HTR-8/SVneo (cell line): Measurements from ENCODE around the gene GPR153.

ENCODE experiments used
- DNase-seq: peaks from one replicate; pipeline ENCODE4 v3.0.0; 2011; ENCODE audit warnings: low spot score, mixed read lengths; ENCODE audit not compliant: insufficient read length
- FAIRE-seq: peaks from 2 replicates; lab custom pipeline; 2011; peaks lifted over from hg19 to GRCh38; lab: Jason Lieb, UNC

The GPR153 gene

GRCh38 chr1:6271006-6271405, 10.1 kb upstream of the GPR153 start:
- no peak for FAIRE-seq

GRCh38 chr1:6270401-6270800, 9.5 kb upstream of the GPR153 start:
- FAIRE-seq: no peak
- DNase-seq: no peak

More at GRCh38 chr1:6271006-6271405, 10.1 kb upstream of the GPR153 start:
- no peak for DNase-seq

DNA sequence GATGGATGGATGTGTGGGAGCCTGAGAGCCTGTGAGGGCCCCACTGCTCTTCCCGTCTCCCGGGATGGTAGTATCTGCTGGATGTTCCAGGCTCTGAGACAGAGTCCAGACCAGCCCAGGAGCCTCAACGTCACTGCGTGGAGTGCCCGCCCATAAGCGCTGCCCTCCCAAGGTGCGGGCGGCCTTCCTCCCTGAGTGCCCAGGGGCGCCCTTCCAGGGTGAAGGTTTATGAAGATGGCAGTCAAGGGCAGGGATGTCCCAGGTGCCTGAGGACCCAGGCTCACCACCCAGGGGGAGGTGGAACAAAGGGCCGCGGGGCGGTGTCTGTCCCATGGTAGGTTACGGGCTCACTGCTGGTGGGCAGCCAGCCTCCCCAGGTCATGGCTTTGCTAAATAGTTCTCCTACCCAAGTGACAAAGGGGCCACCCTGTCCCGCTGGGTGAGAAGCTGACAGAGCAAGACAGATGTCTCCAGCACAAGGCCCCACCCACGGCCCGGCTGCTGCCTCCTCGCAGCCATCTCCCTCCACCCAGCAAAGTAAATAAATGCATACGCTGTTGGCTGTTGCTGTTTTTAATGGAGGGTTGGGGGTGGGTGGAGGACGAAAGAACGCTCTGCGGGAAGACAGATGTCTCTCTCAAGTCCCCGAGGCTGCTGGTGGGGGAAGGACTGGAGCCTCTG, 9.0 kb upstream of the GPR153 start:
- DNase-seq (no peak), FAIRE-seq (no peak)

DNA sequence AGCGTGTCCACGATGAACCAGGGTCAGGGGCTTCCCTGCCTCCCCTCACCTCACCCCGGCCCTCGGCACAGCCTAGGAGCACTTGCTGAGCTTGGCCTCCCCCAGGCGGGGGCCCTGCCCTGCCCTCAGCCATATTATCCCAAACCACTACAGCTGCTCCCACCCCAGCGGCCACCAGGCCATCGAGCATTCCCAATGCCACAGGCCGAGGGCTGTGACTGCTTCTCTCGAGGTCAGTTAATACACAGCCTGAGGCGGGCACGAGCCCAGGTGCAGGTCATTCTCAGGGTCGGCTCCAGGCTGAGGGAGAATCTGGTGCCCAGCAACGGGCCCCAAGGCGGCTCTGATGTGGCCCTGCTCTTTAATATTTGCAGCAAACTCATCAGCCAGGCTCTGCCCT, 8.4 kb upstream of the GPR153 start:
- FAIRE-seq (no peak), DNase-seq (no peak)

DNA sequence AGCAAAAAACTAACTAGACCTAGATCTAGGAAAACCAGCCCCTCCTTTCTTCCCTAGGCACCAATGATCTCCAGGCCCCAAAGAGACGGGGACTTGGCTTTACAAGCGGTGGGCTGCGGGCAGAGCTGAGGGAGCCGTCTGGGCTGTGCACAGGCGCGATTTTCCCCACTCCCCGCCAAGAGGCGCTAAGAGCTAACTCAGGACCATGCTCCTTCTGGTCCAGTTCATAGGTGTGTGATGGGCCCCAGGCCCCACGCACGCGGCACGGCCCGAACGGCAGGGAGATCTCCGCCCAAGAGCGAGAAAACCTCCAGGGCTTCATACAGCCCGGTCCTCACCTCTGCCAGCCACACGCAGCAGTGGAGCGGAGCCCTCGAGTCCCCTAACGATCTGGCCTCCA, 7.5 kb upstream of the GPR153 start:
- DNase-seq: no peak
- FAIRE-seq: no peak

DNA sequence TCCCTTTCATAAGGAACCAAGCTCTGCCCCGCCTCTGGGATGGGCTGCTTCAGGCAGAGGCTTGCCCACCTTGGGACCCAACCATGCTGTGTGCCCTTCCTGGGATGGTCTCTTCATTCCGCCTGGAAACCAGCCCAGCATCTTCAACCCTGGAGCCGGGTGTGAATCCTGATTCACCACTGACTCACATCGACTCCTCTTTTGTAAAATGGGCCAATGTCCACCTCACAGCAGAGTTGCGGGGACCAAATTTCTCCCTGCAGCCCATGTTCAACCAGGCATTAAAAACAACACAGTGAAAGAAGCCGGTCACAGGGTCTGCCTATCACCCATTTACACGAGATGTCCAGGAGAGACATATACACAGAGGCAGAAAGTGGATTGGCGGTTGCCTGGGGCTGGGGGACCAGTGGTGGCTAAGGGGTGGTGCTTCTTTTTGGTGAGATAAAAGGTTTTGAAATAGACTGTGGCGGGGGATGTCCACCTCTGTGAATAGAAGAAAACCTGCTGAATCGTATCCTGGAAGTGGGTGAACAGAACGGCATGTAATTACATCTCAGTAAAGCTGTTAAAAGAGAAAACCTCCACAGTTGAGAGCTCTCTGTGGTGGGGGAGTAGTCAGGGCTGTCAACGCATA, 6.9 kb upstream of the GPR153 start:
- no peak for FAIRE-seq
- DNase-seq: no peak

GRCh38 chr1:6266641-6267040, 5.7 kb upstream of the GPR153 start:
- FAIRE-seq: no peak
- no peak for DNase-seq

DNA sequence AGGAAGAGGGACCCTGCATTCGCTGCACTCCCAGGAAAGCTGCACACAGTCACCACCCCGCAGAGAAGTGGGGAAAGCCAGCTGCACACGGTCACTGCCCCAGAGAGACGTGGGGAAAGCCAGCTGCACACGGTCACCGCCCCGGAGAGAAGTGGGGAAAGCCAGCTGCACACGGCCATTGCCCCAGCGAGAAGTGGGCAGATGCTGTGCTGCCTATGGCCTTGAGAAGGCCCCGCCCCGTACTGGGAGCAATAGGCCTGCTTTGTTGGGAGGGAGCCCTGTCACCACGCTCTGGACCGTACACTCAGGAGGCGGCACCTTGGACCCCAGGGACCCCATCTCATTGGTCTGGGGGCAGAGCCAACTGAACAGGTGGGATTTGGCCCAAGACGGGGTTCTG, 4.3 kb upstream of the GPR153 start:
- no peak for FAIRE-seq
- no peak for DNase-seq

GRCh38 chr1:6263716-6264115, 2.8 kb upstream of the GPR153 start:
- no peak for DNase-seq
- no peak for FAIRE-seq

DNA sequence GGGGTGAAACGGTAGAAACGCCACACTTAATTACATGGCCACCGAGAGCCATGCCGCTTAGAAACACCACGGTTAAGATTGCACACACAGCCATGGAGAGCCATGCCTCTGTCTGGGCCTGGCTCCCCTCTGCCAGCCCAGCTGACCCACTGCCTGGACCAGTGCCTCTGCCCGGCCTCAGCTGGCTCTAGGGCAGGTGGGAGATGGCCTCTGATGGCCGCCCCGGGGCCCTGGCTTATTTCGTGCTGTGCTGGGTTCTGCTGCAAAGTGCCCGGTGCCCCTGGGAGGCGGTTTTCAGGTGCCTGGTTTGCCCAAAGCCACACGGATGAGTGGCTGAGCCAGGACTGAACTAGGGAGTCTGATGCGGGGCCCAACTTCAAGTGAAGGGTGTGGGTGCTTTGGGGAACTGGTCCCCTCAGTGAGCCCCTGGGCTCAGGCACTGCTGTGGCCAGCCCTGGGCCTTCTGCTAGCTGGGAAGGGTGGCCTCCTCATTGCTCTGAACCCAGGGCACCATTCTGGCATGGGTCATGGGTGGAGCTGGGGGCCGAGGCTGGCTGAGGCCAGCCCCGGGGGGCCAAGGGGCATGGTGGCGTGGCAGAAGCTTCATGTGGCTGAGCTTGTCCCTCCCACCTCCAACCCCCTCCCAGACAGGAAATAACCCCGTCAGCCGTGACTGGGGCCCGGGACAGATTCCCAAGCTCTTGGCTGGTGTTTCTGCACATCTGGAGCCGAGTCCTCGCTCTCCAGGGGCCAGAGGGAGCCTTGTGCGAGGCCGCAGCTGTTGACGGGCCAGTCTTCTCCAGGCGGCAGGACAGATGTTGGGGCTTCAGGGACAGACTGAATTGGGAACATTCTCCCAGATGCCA, 1.9 kb upstream of the GPR153 start:
- DNase-seq: no peak
- no peak for FAIRE-seq

DNA sequence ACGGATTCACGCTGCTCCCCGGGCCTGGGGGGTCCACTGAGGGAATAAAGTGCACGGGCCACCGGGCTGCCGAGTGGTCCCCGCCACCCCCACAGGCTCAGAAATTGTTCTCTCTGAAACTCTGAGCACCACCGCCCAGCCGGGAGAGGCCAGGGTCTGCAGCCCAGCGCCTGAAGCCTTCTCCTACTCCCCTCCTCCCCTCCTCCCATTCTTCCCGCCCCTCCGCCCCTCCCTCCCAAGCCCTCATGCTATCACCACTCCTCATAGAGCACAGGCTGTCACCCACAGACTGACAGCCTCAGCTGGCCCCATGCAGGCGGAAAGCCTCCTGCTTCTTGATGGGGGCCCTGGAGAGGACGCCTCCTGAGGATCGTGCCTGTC, 707 bp upstream of the GPR153 start:
- FAIRE-seq: no peak

GRCh38 chr1:6260433-6260934, 414 bp downstream of the GPR153 start:
- DNase-seq: peak; percentile 56
- no peak for FAIRE-seq

More for the DNA sequence above, 707 bp upstream of the GPR153 start:
- DNase-seq: no peak

GRCh38 chr1:6259491-6260362, 1.2 kb downstream of the GPR153 start:
- peak; percentile 81 for DNase-seq

DNA sequence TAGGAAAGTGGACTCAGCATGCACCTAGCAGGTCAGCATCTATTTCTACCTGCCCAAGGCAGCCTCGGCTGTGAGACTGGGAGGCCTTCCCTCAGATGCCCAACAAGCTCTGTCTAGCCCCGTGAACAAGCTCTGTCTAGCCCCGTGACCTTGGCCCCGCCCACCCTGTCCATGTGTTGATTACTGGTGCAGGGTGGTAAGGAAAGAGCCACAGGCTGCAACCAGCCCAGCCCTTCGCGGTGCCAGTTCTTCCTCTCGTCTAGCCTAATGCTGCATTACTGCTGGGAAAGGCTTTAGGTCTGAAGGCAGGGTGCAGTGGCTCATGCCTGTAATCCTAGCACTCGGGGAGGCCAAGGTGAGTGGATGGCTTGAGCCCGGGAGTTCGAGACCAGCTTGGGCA, 2.2 kb downstream of the GPR153 start:
- no peak for DNase-seq
- no peak for FAIRE-seq

More at GRCh38 chr1:6259491-6260362, 1.2 kb downstream of the GPR153 start:
- FAIRE-seq: peak; percentile 48

- DNase-seq (no peak), FAIRE-seq (no peak)
Observed at GRCh38 chr1:6257541-6258069, 3.3 kb downstream of the GPR153 start.

- FAIRE-seq (no peak), DNase-seq (no peak)
Observed at GRCh38 chr1:6256645-6257044, 4.3 kb downstream of the GPR153 start.

DNA sequence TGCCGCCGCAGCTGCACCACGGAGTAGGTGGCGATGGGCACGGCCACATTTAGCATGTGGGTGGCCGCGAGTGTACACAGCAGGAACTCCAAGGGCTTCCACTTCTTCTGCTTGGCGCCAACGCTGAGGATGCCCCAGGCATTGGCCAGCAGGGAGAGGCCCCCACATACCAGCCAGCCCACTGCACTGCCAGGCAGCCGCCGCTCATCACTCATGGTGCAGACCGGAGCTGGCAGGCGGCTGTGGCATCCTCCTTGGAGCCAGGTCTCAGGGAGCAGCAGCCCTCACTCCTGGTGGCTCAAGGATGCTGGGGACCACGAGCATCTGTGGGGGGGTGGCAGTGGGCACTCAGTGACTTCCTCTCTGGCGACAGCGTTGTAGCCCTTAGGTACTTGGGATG, 6.2 kb downstream of the GPR153 start:
- FAIRE-seq: no peak
- DNase-seq: no peak

DNA sequence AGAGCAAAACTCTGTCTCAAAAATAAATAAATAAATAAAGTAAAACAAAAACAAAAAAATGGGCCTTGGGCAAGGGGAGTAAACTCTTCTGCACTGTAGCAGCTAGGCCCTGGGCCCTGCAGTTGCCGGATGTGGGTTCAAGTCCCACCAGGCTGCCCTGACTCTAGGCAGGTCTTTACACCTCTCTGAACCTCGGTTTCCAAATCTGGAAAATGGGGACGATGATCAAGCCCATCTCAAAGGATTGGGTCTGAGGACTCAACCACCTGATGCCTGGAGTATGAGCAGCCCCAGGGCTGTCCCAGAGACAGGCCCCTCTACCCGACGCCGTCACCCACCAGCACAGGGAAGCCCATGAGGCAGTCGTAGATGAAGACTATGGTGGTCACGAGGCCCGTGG, 7.5 kb downstream of the GPR153 start:
- DNase-seq: no peak
- FAIRE-seq: no peak

DNA sequence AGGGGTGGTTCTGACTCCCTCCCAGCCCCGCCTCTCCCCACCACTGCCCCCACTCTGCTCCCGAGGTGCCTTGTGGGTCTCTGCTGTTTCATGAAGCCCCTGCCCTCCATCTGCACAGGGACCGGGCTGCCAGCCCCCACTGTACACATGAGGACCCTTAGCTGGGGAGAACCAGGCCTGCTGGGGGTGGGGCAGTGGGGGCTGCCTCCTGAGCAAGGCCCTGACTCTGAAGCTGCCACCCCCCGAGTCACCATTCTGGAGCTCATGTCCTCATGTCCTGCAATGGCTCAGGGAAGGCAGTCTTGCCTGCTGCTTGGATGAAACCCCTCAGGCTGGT, 8.6 kb downstream of the GPR153 start:
- FAIRE-seq: no peak
- no peak for DNase-seq
